HUES6 (cell line): Measurements from ENCODE around the gene TMEM150C.

Source experiments
- H3K27ac ChIP-seq: 2 replicates; pipeline ENCODE4 v1.7.0; 2013; ENCODE audit warnings: low read depth, mild to moderate bottlenecking, low read length, inconsistent platforms
- H3K27me3 ChIP-seq: 2 replicates; pipeline ENCODE4 v1.6.1; 2013; ENCODE audit warnings: low read length; ENCODE audit not compliant: control insufficient read depth, insufficient read depth
- H3K36me3 ChIP-seq: 2 replicates; pipeline ENCODE4 v1.6.1; 2013; ENCODE audit warnings: low read length; ENCODE audit not compliant: control insufficient read depth, insufficient read depth
- H3K4me1 ChIP-seq: 2 replicates; pipeline ENCODE4 v1.6.1; 2013; ENCODE audit warnings: low read length; ENCODE audit not compliant: control insufficient read depth, insufficient read depth
- H3K4me3 ChIP-seq: 2 replicates; pipeline ENCODE4 v1.5.1; 2013; ENCODE audit warnings: low read depth, low read length
- H3K9ac ChIP-seq: one replicate; pipeline ENCODE4 v1.6.1; 2013; ENCODE audit warnings: mild to moderate bottlenecking, low read length
- H3K9me3 ChIP-seq: 2 replicates; pipeline ENCODE4 v1.6.1; 2013; ENCODE audit warnings: low read depth, low read length; ENCODE audit not compliant: control insufficient read depth, insufficient read depth

The TMEM150C gene

DNA sequence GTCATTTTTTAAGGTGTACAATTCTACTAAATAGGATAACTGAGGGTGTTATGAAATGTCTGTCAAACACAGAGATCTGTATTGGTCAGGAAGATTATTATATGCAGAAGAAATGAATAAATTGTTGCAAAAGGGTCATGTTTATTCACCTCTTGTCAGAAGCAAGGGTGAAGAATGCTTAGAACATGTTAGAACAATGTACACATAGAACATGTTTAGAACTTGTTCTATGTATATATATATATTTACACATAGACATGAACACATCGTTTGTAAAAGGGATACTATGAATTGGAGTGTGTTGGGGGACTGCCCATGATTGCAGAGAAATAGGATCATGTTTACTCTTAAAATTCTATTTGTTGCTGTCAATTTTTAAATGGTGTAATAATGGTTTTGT is 28.0 kb upstream of the TMEM150C start:
- Histone ChIP-seq H3K9me3 (no peaks in the 10 kb centered on the region), H3K27ac (no peak overlapping the region), H3K4me3 (no peak overlapping the region), H3K4me1 (peaks cover 38% of the 10 kb centered on the region), H3K9ac (no peak overlapping the region), H3K36me3 (no peaks in the 10 kb centered on the region), H3K27me3 (no peaks in the 10 kb centered on the region)

DNA sequence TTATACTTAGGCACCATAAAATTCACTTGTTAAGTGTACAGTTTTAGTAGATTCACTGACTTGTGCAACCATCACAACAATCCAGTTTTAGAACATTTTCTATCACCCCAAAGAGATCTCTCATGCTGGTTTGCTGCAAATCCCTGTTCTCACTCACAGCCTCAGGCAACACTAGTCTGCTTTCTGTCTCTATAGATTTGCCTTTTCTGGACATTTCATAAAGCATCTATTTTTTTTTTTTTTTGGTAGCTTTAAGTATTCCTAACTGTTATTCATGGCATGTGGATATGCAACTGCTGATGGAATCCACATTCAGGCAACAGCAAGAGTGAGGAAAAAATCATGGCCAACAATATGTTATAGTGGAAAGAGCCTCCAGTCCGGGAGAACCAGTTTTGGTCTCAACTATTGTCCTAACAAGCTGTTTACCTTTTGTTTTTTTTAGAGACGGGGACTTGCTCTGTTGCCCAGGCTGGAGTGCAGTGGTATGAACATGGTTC is 27.0 kb upstream of the TMEM150C start:
- H3K9ac ChIP-seq: no peak overlapping the region
- H3K27ac ChIP-seq: no peak overlapping the region
- H3K9me3 ChIP-seq: no peaks in the 10 kb centered on the region
- no peaks in the 10 kb centered on the region for H3K36me3 ChIP-seq
- H3K27me3 ChIP-seq: no peaks in the 10 kb centered on the region
- no peak overlapping the region for H3K4me3 ChIP-seq
- peaks cover 48% of the 10 kb centered on the region for H3K4me1 ChIP-seq

DNA sequence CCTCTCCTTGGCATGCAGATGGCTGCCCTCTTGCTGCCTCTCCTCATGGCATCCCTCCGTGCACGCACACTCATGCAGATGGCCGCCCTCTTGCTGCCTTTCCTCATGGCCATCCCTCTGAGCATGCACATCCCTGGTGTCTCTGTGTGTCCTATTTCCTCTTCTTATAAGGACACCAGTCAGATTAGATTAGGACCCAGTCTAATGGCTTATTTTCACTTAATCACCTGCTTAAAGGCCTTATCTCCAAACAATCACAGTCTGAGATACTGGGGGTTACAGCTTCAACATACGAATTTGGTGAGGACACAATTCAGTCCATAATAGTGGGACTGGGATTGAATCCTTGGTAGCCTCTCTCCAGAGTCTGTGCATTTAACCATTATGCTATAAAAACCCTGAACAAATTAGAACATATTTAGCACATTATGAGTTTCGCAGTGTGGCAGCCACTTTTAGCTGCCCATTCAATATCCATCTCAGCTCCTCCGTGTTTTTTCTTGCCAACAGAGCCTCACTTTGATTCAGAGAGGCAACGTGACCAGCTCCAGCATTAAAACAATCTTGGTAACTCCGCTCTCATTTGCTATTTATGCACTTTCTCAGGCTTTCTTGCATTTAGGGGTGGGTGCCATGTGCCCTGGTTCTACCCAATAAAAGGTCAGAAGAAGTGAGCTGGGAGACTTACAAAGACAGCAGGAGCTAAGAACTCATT is 26.2 kb upstream of the TMEM150C start:
- Histone ChIP-seq H3K4me1 (peaks cover 52% of the 10 kb centered on the region), H3K27ac (no peak overlapping the region), H3K9ac (no peak overlapping the region), H3K36me3 (no peaks in the 10 kb centered on the region), H3K27me3 (no peaks in the 10 kb centered on the region), H3K4me3 (no peak overlapping the region), H3K9me3 (no peaks in the 10 kb centered on the region)

DNA sequence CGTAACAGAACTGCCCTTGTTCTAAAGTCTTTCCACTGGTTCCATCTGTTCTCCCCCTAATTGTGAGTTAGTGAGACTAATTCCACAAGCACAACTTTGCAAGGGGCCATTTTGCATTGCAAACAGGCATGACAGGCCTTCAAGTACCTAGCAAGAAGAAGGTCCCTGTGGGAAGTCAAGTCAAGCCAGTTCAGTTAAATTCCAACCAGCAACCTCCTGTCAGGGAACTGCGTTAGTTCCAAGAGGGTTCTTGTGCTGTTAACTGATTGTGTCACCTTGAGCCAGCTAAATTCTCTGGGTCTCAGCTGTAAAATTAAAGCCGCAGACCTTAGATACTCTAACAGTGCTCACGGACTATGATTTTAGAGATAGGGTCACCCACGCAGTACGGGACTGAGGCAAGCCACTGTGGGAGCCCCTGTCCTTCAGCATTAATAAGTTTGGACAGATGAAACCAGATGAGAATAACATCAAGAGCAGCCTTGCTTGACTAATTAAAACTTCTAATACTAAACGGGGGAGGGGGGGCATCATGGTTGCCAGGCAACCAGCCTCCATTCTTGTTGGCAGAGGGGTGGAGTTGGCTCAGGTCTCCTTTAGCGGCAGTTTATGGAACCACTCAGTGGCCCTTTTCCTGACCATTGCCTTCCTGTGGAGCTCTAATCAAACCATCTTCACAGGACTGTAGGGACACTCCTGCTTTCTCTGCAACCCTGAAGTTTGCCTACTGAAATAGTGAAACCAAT is 24.1 kb upstream of the TMEM150C start:
- H3K9me3 ChIP-seq: no peaks in the 10 kb centered on the region
- H3K27ac ChIP-seq: no peak overlapping the region
- no peak overlapping the region for H3K9ac ChIP-seq
- no peak overlapping the region for H3K4me3 ChIP-seq
- H3K27me3 ChIP-seq: no peaks in the 10 kb centered on the region
- peaks cover 41% of the 10 kb centered on the region for H3K4me1 ChIP-seq
- no peaks in the 10 kb centered on the region for H3K36me3 ChIP-seq

DNA sequence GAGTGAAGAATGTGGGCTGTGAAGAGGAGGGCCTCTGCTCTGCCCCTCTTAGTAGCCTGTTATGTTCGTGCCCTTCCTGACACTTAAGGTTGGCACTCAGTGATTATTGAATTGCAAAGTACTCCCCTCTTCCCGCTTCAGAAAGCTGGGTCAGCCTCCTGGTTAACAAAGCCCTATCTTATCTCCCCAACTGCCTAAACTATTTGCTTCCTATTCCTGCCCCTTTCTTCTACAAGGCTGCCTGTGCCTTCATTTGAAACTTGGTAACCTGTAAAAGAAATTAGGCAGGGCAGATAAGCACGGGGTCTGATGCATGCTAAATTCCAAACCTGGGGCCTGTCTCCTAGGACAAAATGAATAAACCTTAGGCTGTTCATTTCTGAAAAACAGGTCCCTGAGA is 23.1 kb upstream of the TMEM150C start:
- H3K9me3 ChIP-seq: no peaks in the 10 kb centered on the region
- no peaks in the 10 kb centered on the region for H3K27me3 ChIP-seq
- no peaks in the 10 kb centered on the region for H3K36me3 ChIP-seq
- no peak overlapping the region for H3K9ac ChIP-seq
- H3K4me3 ChIP-seq: no peak overlapping the region
- H3K4me1 ChIP-seq: peaks cover 37% of the 10 kb centered on the region
- H3K27ac ChIP-seq: no peak overlapping the region

DNA sequence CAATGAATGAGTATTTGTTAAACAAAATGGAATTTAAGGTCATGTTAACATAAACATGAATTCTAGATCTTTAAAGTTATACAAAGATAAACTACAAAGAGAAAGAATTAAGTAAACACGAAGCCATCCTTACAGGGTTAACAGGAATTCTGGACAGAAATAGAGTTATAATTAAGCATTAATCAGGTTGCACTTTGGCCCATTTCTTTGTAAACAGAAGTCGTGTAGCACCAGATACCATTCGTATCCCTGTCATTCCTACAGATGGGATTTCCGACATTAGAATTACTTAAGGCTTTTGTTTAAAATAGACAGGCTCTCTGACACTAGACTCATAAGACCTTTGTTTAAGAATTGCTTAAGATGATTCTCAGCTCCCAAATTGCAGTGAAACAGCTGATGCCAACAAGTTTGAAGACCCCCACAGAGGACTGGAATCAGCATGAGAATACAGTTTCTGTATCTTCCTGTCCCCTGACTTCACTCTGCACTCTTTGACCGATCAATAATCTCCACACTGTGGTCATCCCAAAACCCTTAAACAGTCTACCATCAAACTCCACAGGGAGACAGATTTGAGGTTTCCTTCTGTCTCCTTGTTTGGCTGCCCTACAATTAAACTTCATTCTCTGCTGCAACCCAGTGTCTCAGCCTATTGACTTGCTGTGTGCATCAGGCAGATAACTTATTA is 22.3 kb upstream of the TMEM150C start:
- Histone ChIP-seq H3K4me3 (no peak overlapping the region), H3K9ac (no peak overlapping the region), H3K36me3 (no peaks in the 10 kb centered on the region), H3K27me3 (no peaks in the 10 kb centered on the region), H3K9me3 (no peaks in the 10 kb centered on the region), H3K27ac (no peak overlapping the region), H3K4me1 (peaks cover 37% of the 10 kb centered on the region)

DNA sequence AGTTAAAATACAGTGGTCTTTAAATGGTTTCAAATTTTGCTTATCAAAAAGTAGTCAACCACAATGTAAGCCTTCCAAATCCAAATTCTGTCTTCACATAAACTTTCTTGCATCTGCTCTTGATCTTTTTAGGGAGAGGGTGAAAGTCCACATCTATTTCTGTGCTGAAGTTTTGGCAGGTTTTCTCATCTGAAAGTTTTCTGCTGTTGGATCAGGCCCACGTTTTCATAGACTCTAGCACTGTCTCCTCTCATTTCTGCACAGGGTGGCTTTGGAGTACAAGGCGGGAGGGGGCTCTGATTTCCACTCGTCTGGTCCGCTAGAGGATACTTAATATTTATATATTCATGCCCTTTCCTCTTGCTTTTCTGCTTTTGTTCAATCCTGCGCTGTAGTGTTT is 18.1 kb upstream of the TMEM150C start:
- H3K4me1 ChIP-seq: peaks cover 19% of the 10 kb centered on the region
- no peak overlapping the region for H3K9ac ChIP-seq
- H3K27ac ChIP-seq: no peak overlapping the region
- no peaks in the 10 kb centered on the region for H3K27me3 ChIP-seq
- H3K4me3 ChIP-seq: no peak overlapping the region
- no peaks in the 10 kb centered on the region for H3K36me3 ChIP-seq
- no peaks in the 10 kb centered on the region for H3K9me3 ChIP-seq

DNA sequence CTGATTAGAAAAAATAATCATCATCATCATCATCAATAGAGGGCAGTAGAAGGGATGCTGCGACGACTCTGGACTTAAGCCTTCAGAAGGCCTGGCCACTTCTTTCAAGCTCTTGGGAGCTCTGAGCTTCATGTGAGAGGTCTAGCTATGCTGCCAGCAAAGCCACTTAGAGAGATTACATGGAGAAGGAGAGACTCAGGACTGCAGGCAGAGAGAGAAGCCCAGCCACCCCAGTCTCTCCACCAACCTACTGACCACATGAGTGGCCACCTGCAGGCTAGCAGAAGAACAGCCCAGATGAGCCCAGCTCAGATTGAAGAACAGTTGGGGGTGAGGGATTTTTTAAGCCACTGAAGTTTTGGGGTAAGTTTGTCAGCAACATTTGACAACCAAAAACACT is 17.1 kb upstream of the TMEM150C start:
- Histone ChIP-seq H3K36me3 (no peaks in the 10 kb centered on the region), H3K4me3 (no peak overlapping the region), H3K27me3 (no peaks in the 10 kb centered on the region), H3K27ac (no peak overlapping the region), H3K4me1 (peaks cover 9% of the 10 kb centered on the region; the same call in 1 of the 2 replicates), H3K9ac (no peak overlapping the region), H3K9me3 (no peaks in the 10 kb centered on the region)

DNA sequence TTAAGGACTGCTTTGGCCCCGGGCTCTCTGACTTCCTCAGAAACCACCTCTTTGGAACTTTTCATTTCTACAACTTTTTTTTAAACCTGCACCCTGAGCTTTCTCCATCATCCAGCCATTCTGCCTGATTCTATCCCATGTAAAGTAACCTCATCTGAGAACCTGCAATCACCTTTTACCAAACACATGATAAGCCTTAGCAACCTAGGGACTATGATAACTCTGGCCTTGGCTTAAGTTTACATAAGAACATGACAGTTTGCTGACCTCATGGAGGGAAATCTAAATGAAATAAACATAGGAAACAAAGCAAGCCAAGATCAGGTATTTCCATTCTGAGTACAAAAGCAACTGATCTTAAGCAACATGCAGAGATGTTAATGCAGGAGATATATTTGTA is 15.7 kb upstream of the TMEM150C start:
- Histone ChIP-seq H3K36me3 (no peaks in the 10 kb centered on the region), H3K4me3 (no peak overlapping the region)

DNA sequence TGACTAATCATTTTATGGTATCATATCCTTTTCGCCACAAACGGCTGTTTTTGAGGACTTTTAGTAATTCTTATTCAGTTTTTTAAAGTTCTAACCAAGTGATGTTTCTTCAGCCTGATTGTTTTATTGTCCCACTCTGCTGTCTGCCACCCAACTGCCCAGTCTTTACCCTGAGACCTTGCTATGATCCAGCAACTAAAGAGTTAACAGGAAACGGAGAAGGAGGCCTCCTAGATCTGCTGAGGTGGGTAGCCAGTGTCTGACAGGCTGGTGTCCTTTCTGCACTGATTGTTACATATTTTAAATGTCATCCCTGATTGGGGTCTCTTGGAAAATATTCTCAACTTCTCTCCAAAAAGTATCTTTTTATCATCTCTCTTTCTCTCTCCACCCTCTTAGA is 7.9 kb upstream of the TMEM150C start:
- Histone ChIP-seq H3K27ac (no peak overlapping the region), H3K9ac (no peak overlapping the region), H3K36me3 (no peaks in the 10 kb centered on the region), H3K27me3 (no peaks in the 10 kb centered on the region), H3K9me3 (0 out of 2 replicates have a peak, but pooled peaks cover 2% of the 10 kb centered on the region), H3K4me3 (no peak overlapping the region), H3K4me1 (peaks cover 10% of the 10 kb centered on the region; the same call in 1 of the 2 replicates)

More for the DNA sequence above, 15.7 kb upstream of the TMEM150C start:
- no peak overlapping the region for H3K27ac ChIP-seq
- no peaks in the 10 kb centered on the region for H3K9me3 ChIP-seq
- H3K27me3 ChIP-seq: no peaks in the 10 kb centered on the region
- peaks cover 4% of the 10 kb centered on the region; the same call in 1 of the 2 replicates for H3K4me1 ChIP-seq
- H3K9ac ChIP-seq: no peak overlapping the region

DNA sequence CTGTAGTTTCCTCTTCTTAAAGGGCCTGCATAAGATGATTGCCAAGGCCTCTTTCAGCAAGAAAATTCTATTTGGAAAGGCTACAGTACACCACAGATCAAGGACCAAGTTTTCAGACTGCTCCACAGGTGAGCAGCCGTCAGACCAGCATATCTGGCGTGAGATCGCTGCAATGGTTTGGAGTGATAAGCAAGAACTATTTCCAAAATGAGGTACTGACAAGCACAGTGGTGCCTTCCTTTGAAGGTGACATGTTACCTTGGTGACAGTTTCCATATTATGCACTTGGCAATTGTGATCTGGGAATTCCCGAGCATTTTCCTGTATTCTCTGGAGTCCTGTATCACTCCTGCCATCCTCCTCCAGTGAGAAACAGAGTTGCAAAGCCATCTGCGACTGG is 7.3 kb upstream of the TMEM150C start:
- H3K4me1 ChIP-seq: peaks cover 12% of the 10 kb centered on the region
- H3K4me3 ChIP-seq: no peak overlapping the region
- H3K27ac ChIP-seq: no peak overlapping the region
- no peaks in the 10 kb centered on the region for H3K27me3 ChIP-seq
- H3K9me3 ChIP-seq: 0 out of 2 replicates have a peak, but pooled peaks cover 2% of the 10 kb centered on the region
- H3K36me3 ChIP-seq: no peaks in the 10 kb centered on the region
- no peak overlapping the region for H3K9ac ChIP-seq
